Lower lobe of right lung (tissue), 2 donors: ENCODE measurements around the gene GPA33. TPM values are rescaled to one million over a fixed set of nuclear protein-coding genes. Genes with fewer than 3 reads are reported as not detected.

Source experiments
- ATAC-seq, 2 donors: fragments of 200-7000 bp; cut with Tn5 transposase; one replicate each; pipeline ENCODE4 v1.9.1; 2020 to 2022; ENCODE audit warnings: mild to moderate bottlenecking in 2 of 2, moderate library complexity in 2 of 2
- DNase-seq: peaks from one replicate; pipeline ENCODE4 v3.0.0-alpha.2; 2020
- H3K27ac ChIP-seq: fragments of 200-600 bp; one replicate; pipeline ENCODE4 v1.8.0; 2022
- H3K27me3 ChIP-seq: fragments of 200-600 bp; one replicate; pipeline ENCODE4 v1.8.0; 2022; ENCODE audit warnings: low read depth
- H3K36me3 ChIP-seq: fragments of 200-600 bp; one replicate; pipeline ENCODE4 v1.8.0; 2022; ENCODE audit warnings: mild to moderate bottlenecking
- H3K4me1 ChIP-seq: fragments of 200-600 bp; one replicate; pipeline ENCODE4 v1.8.0; 2022
- H3K4me3 ChIP-seq: fragments of 200-600 bp; one replicate; pipeline ENCODE4 v1.8.0; 2022; ENCODE audit warnings: mild to moderate bottlenecking
- H3K9me3 ChIP-seq: fragments of 200-600 bp; one replicate; pipeline ENCODE4 v1.8.0; 2022
- CTCF ChIP-seq: fragments of 200-600 bp; IDR thresholded peaks from one replicate; pipeline ENCODE4 v1.8.0; 2022; ENCODE audit warnings: antibody characterized with exemption, mild to moderate bottlenecking
- intact Hi-C: fragments of 100-400 bp; cut with DNase I; formaldehyde crosslinking; loops from one replicate; pipeline ENCODE4 v1.11.0; 2022
- total RNA-seq: library from RNA; stranded (reverse); fragmentation: NEBNext Ultra II Directional; extraction: Animal tissue kit (Norgen Biotek cat#: 25700); gene quantifications from one replicate; pipeline ENCODE4 v1.2.1, GENCODE V29; 2021
- donor health status: DM: no; HTN: yes; CAD: no; lungs with severe emphysema.

GPA33 gene
- total RNA-seq, 1 donor from 2014 or later, result 3.6 TPM

GRCh38 chr1:167094690-167095089, 4.5 kb upstream of the GPA33 start:
- TF ChIP-seq CTCF, result no peak
- H3K4me1 ChIP-seq, result no peaks in the 10 kb centered on the region
- H3K4me3 ChIP-seq, result no peak overlapping the region
- no peaks in the 10 kb centered on the region for H3K9me3 ChIP-seq
- DNase-seq (no peak), ATAC-seq (no peak)
- H3K27me3 ChIP-seq, result no peaks in the 10 kb centered on the region
- no peak overlapping the region for H3K27ac ChIP-seq
- intact Hi-C loops, result no loop called here
- no peaks in the 10 kb centered on the region for H3K36me3 ChIP-seq

GRCh38 chr1:167093846-167094516, 3.8 kb upstream of the GPA33 start, which contains the start of gene STYXL2:
Gene STYXL2, plus strand, starts transcription at chr1:167094075. Its CDS starts 775 bp downstream, at chr1:167094850.
- Histone ChIP-seq H3K4me1 (no peaks in the 10 kb centered on the region), H3K4me3 (no peak within 1 kb of the TSS), H3K9me3 (no peaks in the 10 kb centered on the region), H3K27me3 (no peaks in the 10 kb centered on the region), H3K36me3 (no peaks in the 10 kb centered on the region), H3K27ac (no peak within 1 kb of the TSS)
- intact Hi-C loops, result no loop called here
- DNase-seq (no peak), ATAC-seq (no peak)
- TF ChIP-seq CTCF, result no peak

- Histone ChIP-seq H3K36me3 (no peaks in the 10 kb centered on the region), H3K4me3 (no peak overlapping the region), H3K27ac (no peak overlapping the region), H3K9me3 (no peaks in the 10 kb centered on the region), H3K4me1 (no peaks in the 10 kb centered on the region), H3K27me3 (no peaks in the 10 kb centered on the region)
- DNase-seq (no peak), ATAC-seq (no peak)
- no peak for TF ChIP-seq CTCF
- intact Hi-C loops, result no loop called here
Measured at GRCh38 chr1:167092653-167093052, 2.5 kb upstream of the GPA33 start.

GRCh38 chr1:167089939-167090313, 251 bp downstream of the GPA33 start:
- no peak overlapping the region for H3K4me3 ChIP-seq
- intact Hi-C loops, result no loop called here
- H3K36me3 ChIP-seq, result no peaks in the 10 kb centered on the region
- peak overlapping the region; percentile 75 for H3K27ac ChIP-seq
- no peaks in the 10 kb centered on the region for H3K9me3 ChIP-seq
- no peaks in the 10 kb centered on the region for H3K27me3 ChIP-seq
- ATAC-seq (peak in 1 of 2 donors; percentile 34), DNase-seq (no peak)
- no peaks in the 10 kb centered on the region for H3K4me1 ChIP-seq
- TF ChIP-seq CTCF, result no peak

- no peak for ATAC-seq
- Histone ChIP-seq H3K9me3 (no peaks in the 10 kb centered on the region), H3K36me3 (no peaks in the 10 kb centered on the region), H3K4me1 (no peaks in the 10 kb centered on the region), H3K4me3 (no peak overlapping the region), H3K27me3 (no peaks in the 10 kb centered on the region), H3K27ac (no peak overlapping the region)
- intact Hi-C loops, result no loop called here
- DNase-seq, result no peak
- no peak for TF ChIP-seq CTCF
Measured at GRCh38 chr1:167088746-167089417, 1.3 kb downstream of the GPA33 start.
